ENCODE results near the gene GOLGA7B. TPM values are rescaled to one million over a fixed set of nuclear protein-coding genes. Genes with fewer than 3 reads are reported as not detected.
A peak's percentile ranks its signal among the peaks of the same experiment; 100 is the strongest.

The GOLGA7B gene
- total RNA-seq, 1 donor from 2014 or later = under 0.01 TPM

GRCh38 chr10:97886286-97886685, 36.6 kb downstream of the GOLGA7B start:
- DNase-seq (ENCODE audit: low read depth) = no peak
- TF ChIP-seq CTCF (IDR thresholded peaks at IDR 0.05; ENCODE audit: insufficient read depth, low read length, severe bottlenecking) = no peak
- no peak for FAIRE-seq
- H3K4me3 ChIP-seq (ENCODE audit: low read depth, low read length) = no peak overlapping the region
- no peaks in the 10 kb centered on the region for H3K36me3 ChIP-seq (ENCODE audit: control insufficient read depth, insufficient read depth, low read length)
- H3K27me3 ChIP-seq (ENCODE audit: control insufficient read depth, insufficient read depth, low read length) = no peaks in the 10 kb centered on the region

- DNase-seq (ENCODE audit: low read depth) (no peak), FAIRE-seq (no peak)
- Histone ChIP-seq H3K4me3 (ENCODE audit: low read depth, low read length) (no peak overlapping the region), H3K27me3 (ENCODE audit: control insufficient read depth, insufficient read depth, low read length) (no peaks in the 10 kb centered on the region), H3K36me3 (ENCODE audit: control insufficient read depth, insufficient read depth, low read length) (no peaks in the 10 kb centered on the region)
- TF ChIP-seq CTCF (IDR thresholded peaks at IDR 0.05; ENCODE audit: insufficient read depth, low read length, severe bottlenecking) = no peak
These were observed 37.8 kb downstream of the GOLGA7B start for GRCh38 chr10:97887399-97887798.

GRCh38 chr10:97888134-97888533, 38.5 kb downstream of the GOLGA7B start:
- no peak for TF ChIP-seq CTCF (IDR thresholded peaks at IDR 0.05; ENCODE audit: insufficient read depth, low read length, severe bottlenecking)
- H3K4me3 ChIP-seq (ENCODE audit: low read depth, low read length) = no peak overlapping the region
- H3K36me3 ChIP-seq (ENCODE audit: control insufficient read depth, insufficient read depth, low read length) = no peaks in the 10 kb centered on the region
- no peak for FAIRE-seq
- H3K27me3 ChIP-seq (ENCODE audit: control insufficient read depth, insufficient read depth, low read length) = no peaks in the 10 kb centered on the region
- no peak for DNase-seq (ENCODE audit: low read depth)

- H3K27me3 ChIP-seq (ENCODE audit: control insufficient read depth, insufficient read depth, low read length) = no peaks in the 10 kb centered on the region
- FAIRE-seq = no peak
- no peak for TF ChIP-seq CTCF (IDR thresholded peaks at IDR 0.05; ENCODE audit: insufficient read depth, low read length, severe bottlenecking)
- peak; percentile 79 for DNase-seq (ENCODE audit: low read depth)
- no peaks in the 10 kb centered on the region for H3K36me3 ChIP-seq (ENCODE audit: control insufficient read depth, insufficient read depth, low read length)
- no peak overlapping the region for H3K4me3 ChIP-seq (ENCODE audit: low read depth, low read length)
These were observed 39.1 kb downstream of the GOLGA7B start for GRCh38 chr10:97888641-97889262.

GRCh38 chr10:97889461-97890265, 40.0 kb downstream of the GOLGA7B start:
- TF ChIP-seq CTCF (IDR thresholded peaks at IDR 0.05; ENCODE audit: insufficient read depth, low read length, severe bottlenecking) = no peak
- peak; percentile 75 for FAIRE-seq
- no peaks in the 10 kb centered on the region for H3K36me3 ChIP-seq (ENCODE audit: control insufficient read depth, insufficient read depth, low read length)
- peak; percentile 91 for DNase-seq (ENCODE audit: low read depth)
- H3K4me3 ChIP-seq (ENCODE audit: low read depth, low read length) = no peak overlapping the region
- H3K27me3 ChIP-seq (ENCODE audit: control insufficient read depth, insufficient read depth, low read length) = peaks cover 2% of the 10 kb centered on the region

Data from bronchial epithelial cell (primary cell).